Endothelial cell of umbilical vein (primary cell): ENCODE data around the gene LINC01488. TPM values are rescaled to one million over a fixed set of nuclear protein-coding genes. Genes with fewer than 3 reads are reported as not detected.

ENCODE experiments used
- BruUV-seq: library from RNA; stranded (reverse); fragments of 400-500 nt; replicated peaks from 2 replicates; lab custom pipeline; 2021; lab: Mats Ljungman, UMichigan
- CTCF ChIA-PET: fragments of 300-600, 350-600 bp; sonication (Branson Sonifier 250); formaldehyde crosslinking; loops from one replicate; lab custom pipeline; 2021; ENCODE audit warnings: antibody characterized with exemption, inconsistent platforms; lab: Charles Lee
- POLR2A ChIA-PET: fragments of 300-600, 350-600 bp; sonication (Branson Sonifier 250); formaldehyde crosslinking; loops from one replicate; lab custom pipeline; 2021; ENCODE audit warnings: antibody characterized with exemption, inconsistent platforms; lab: Charles Lee
- DNase-seq: peaks from one replicate; pipeline ENCODE4 v3.0.0-alpha.2; 2011; ENCODE audit warnings: low read depth, low spot score
- FAIRE-seq: peaks from 2 replicates; lab custom pipeline; 2011; peaks lifted over from hg19 to GRCh38; lab: Jason Lieb, UNC
- H2AFZ ChIP-seq: 2 replicates; pipeline ENCODE4 v1.6.0; 2012; ENCODE audit warnings: low read depth, low read length, control low read depth, inconsistent platforms
- H3K27ac ChIP-seq: 2 replicates; pipeline ENCODE4 v1.5.1; 2011; ENCODE audit warnings: low read depth, mild to moderate bottlenecking, control low read depth, low read length, moderate library complexity; ENCODE audit not compliant: insufficient read depth
- H3K27me3 ChIP-seq, 2 experiments: 2 replicates each; pipeline versions ENCODE4 v1.6.0 to v1.6.1; 2011; ENCODE audit warnings: low read length in 2 of 2, mixed read lengths in 1 of 2; ENCODE audit not compliant: control insufficient read depth in 2 of 2, insufficient read depth in 2 of 2
- H3K36me3 ChIP-seq, 2 experiments: 2 replicates in 1 of 2; 3 replicates in 1 of 2; pipeline ENCODE4 v1.5.1; 2011; ENCODE audit warnings: low read length in 2 of 2, mild to moderate bottlenecking in 1 of 2, moderate library complexity in 1 of 2; ENCODE audit not compliant: control insufficient read depth in 2 of 2, insufficient read depth in 2 of 2; ENCODE audit errors: extremely low read depth in 1 of 2
- H3K4me1 ChIP-seq: 3 replicates; pipeline ENCODE4 v1.5.1; 2011; ENCODE audit warnings: mild to moderate bottlenecking, low read length; ENCODE audit not compliant: control insufficient read depth, insufficient read depth; ENCODE audit errors: extremely low read depth
- H3K4me2 ChIP-seq: 2 replicates; pipeline ENCODE4 v1.6.1; 2011; ENCODE audit warnings: low read length, control low read depth, mixed read lengths; ENCODE audit not compliant: insufficient read depth
- H3K4me3 ChIP-seq, 3 experiments: fragments of 200-600 bp in 1 of 3; sonication (generic), shearing (Covaris generic) in 1 of 3; replicated peaks in 1 of 3; 2 replicates each; pipeline ENCODE4 v1.5.1; 2011 to 2016; ENCODE audit warnings: control low read depth in 3 of 3, low read length in 3 of 3, mild to moderate bottlenecking in 2 of 3, inconsistent platforms in 1 of 3, low read depth in 1 of 3, moderate library complexity in 1 of 3; ENCODE audit not compliant: insufficient read depth in 1 of 3
- H3K79me2 ChIP-seq: 2 replicates; pipeline ENCODE4 v1.6.0; 2012; ENCODE audit warnings: low read length, inconsistent platforms; ENCODE audit not compliant: control insufficient read depth, insufficient read depth
- H3K9ac ChIP-seq: replicated peaks from 2 replicates; pipeline ENCODE3; 2011; ENCODE audit warnings: low read length, control low read depth; ENCODE audit not compliant: insufficient read depth; ENCODE audit errors: extremely low read depth
- H3K9me1 ChIP-seq: replicated peaks from 3 replicates; pipeline ENCODE4 v1.6.0; 2011; ENCODE audit warnings: mild to moderate bottlenecking, low read length; ENCODE audit not compliant: control insufficient read depth, insufficient read depth; ENCODE audit errors: extremely low read depth
- H3K9me3 ChIP-seq: replicated peaks from 2 replicates; pipeline ENCODE4 v1.5.1; 2012; ENCODE audit warnings: low read length, inconsistent platforms; ENCODE audit not compliant: control insufficient read depth, insufficient read depth
- H4K20me1 ChIP-seq: replicated peaks from 2 replicates; pipeline ENCODE3; 2011; ENCODE audit warnings: mild to moderate bottlenecking, low read length; ENCODE audit not compliant: control insufficient read depth, insufficient read depth; ENCODE audit errors: extremely low read depth
- EZH2 ChIP-seq: IDR thresholded peaks from 2 replicates; pipeline ENCODE4 v1.6.1; 2012; ENCODE audit warnings: borderline replicate concordance, low read depth, mild to moderate bottlenecking, moderate library complexity, low read length, inconsistent platforms; ENCODE audit not compliant: severe bottlenecking
- FOS ChIP-seq: IDR thresholded peaks from 2 replicates; pipeline ENCODE4 v1.6.1; 2011; ENCODE audit warnings: mild to moderate bottlenecking, low read length, moderate library complexity, borderline replicate concordance; ENCODE audit not compliant: insufficient read depth
- GATA2 ChIP-seq: IDR thresholded peaks from 2 replicates; pipeline ENCODE4 v1.7.0; 2011; ENCODE audit warnings: low read depth, mild to moderate bottlenecking, moderate library complexity, mixed read lengths, low read length; ENCODE audit not compliant: insufficient read length, insufficient read depth
- JUN ChIP-seq: IDR thresholded peaks from 2 replicates; pipeline ENCODE4 v1.6.1; 2011; ENCODE audit warnings: borderline replicate concordance, low read depth; ENCODE audit not compliant: insufficient read length, insufficient read depth
- MYC ChIP-seq: IDR thresholded peaks from one replicate; pipeline ENCODE4 v1.6.1; 2011; ENCODE audit warnings: mild to moderate bottlenecking, low read depth, low read length
- POLR2A ChIP-seq: IDR thresholded peaks from 2 replicates; pipeline ENCODE4 v1.6.1; 2012; ENCODE audit warnings: low read depth, mild to moderate bottlenecking, control low read depth, low read length
- POLR2AphosphoS5 ChIP-seq: IDR thresholded peaks from 2 replicates; pipeline ENCODE4 v1.6.1; 2012; ENCODE audit warnings: low read depth, mild to moderate bottlenecking, control low read depth, low read length, moderate library complexity; ENCODE audit not compliant: insufficient read depth
- dilution Hi-C: fragments of 300-500 bp; cut with MboI; formaldehyde crosslinking; loops from one replicate; pipeline ENCODE4 v1.15.0; 2019; ENCODE audit warnings: low sequenced_read_pairs; ENCODE audit not compliant: extremely low pct_ligation_motif_present
- intact Hi-C: fragments of 100-400 bp; cut with micrococcal nuclease; formaldehyde crosslinking; loops from one replicate; pipeline ENCODE4 v1.10.0; 2022
- polyA plus RNA-seq, 4 experiments: library from polyadenylated mRNA; depleted of rRNA in 3 of 4; stranded (reverse) in 3 of 4; unstranded in 1 of 4; fragments of >200 nt; gene quantifications; 2 replicates each; pipeline versions ENCODE4 v1.2.1 to v1.2.3, GENCODE V29; 2011 to 2012; ENCODE audit warnings: missing spikeins in 1 of 4
- total RNA-seq: library from RNA; stranded (reverse); gene quantifications from 2 replicates; pipeline ENCODE4 v1.2.3, GENCODE V29; 2021
- TF ChIP-seq, protein P1 (sequence below), 2 donors: IDR thresholded peaks; 1 replicate in 1 of 2; 2 replicates in 1 of 2; pipeline ENCODE4 v1.5.1; 2011; ENCODE audit warnings: low read length in 2 of 2, mild to moderate bottlenecking in 2 of 2, moderate library complexity in 2 of 2, control low read depth in 1 of 2, inconsistent platforms in 1 of 2, low read depth in 1 of 2; ENCODE audit not compliant: insufficient read depth in 1 of 2; ENCODE audit errors: extremely low read depth in 1 of 2
- TF ChIP-seq, protein P2 (sequence below): IDR thresholded peaks from 2 replicates; pipeline ENCODE4 v1.6.1; 2011; ENCODE audit not compliant: insufficient read depth, insufficient read length

The LINC01488 gene
- total and polyA plus RNA-seq, 2 donors (not counting 3 experiments of a cell fraction or from before 2014, with no cell fraction given), result not detected

- ChIA-PET POLR2A (no interaction called here), CTCF (interaction anchor here (1.3 kb wide), 1 partner anchor 404 kb away, joined by 4 read pairs; no protein-coding TSS in a partner anchor)
- Histone ChIP-seq H3K4me2 (no peak overlapping the region), H3K9ac (no peak overlapping the region), H3K4me1 (peaks cover 7% of the 10 kb centered on the region), H3K36me3 (no peaks in the 10 kb centered on the region), H3K4me3 (no peak overlapping the region), H3K79me2 (no peaks in the 10 kb centered on the region), H3K9me1 (no peaks in the 10 kb centered on the region), H3K9me3 (no peaks in the 10 kb centered on the region), H3K27me3 (peaks cover 0 to 2% of the 10 kb centered on the region in 2 experiments), H4K20me1 (no peaks in the 10 kb centered on the region), H3K27ac (no peak overlapping the region), H2AFZ (no peak overlapping the region)
- TF ChIP-seq GATA2 (no peak), POLR2AphosphoS5 (no peak), JUN (no peak), POLR2A (no peak), EZH2 (no peak), MYC (no peak), FOS (no peak)
- TF ChIP-seq, protein P1, sequence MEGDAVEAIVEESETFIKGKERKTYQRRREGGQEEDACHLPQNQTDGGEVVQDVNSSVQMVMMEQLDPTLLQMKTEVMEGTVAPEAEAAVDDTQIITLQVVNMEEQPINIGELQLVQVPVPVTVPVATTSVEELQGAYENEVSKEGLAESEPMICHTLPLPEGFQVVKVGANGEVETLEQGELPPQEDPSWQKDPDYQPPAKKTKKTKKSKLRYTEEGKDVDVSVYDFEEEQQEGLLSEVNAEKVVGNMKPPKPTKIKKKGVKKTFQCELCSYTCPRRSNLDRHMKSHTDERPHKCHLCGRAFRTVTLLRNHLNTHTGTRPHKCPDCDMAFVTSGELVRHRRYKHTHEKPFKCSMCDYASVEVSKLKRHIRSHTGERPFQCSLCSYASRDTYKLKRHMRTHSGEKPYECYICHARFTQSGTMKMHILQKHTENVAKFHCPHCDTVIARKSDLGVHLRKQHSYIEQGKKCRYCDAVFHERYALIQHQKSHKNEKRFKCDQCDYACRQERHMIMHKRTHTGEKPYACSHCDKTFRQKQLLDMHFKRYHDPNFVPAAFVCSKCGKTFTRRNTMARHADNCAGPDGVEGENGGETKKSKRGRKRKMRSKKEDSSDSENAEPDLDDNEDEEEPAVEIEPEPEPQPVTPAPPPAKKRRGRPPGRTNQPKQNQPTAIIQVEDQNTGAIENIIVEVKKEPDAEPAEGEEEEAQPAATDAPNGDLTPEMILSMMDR (IDR thresholded peaks at IDR 0.05; ENCODE audit: extremely low read depth in 1 of 2, insufficient read depth in 1 of 2, low read depth in 1 of 2, low read length in 2 of 2), result no peak
- TF ChIP-seq, protein P2, sequence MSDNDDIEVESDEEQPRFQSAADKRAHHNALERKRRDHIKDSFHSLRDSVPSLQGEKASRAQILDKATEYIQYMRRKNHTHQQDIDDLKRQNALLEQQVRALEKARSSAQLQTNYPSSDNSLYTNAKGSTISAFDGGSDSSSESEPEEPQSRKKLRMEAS, result no peak
- dilution Hi-C loops (no loop called here), intact Hi-C loops (no loop called here)
- no peak for DNase-seq
- no peak for FAIRE-seq
- no TSS peak for BruUV-seq
These were observed 54.4 kb downstream of the LINC01488 start for GRCh38 chr11:69535908-69536307.
